ENCODE data around the gene BRD1.

The BRD1 gene

GRCh38 chr22:49800408-49801238 lies 27.1 kb downstream of the BRD1 start:
- no peak for DNase-seq

- no peak for DNase-seq
Observed at GRCh38 chr22:49799431-49800075, 28.1 kb downstream of the BRD1 start.

GRCh38 chr22:49798486-49799151 lies 29.1 kb downstream of the BRD1 start:
- DNase-seq, result no peak

GRCh38 chr22:49797706-49798105 lies 30.0 kb downstream of the BRD1 start:
- DNase-seq, result no peak

- no peak for DNase-seq
Observed at GRCh38 chr22:49796596-49797270, 30.9 kb downstream of the BRD1 start.

- no peak for DNase-seq
Observed at GRCh38 chr22:49795521-49795920, 32.2 kb downstream of the BRD1 start.

GRCh38 chr22:49793871-49794270 lies 33.8 kb downstream of the BRD1 start:
- no peak for DNase-seq

GRCh38 chr22:49793296-49793695 lies 34.4 kb downstream of the BRD1 start:
- DNase-seq, result no peak

- DNase-seq, result no peak
Observed at GRCh38 chr22:49792107-49792506, 35.6 kb downstream of the BRD1 start.

GRCh38 chr22:49791682-49792081 lies 36.0 kb downstream of the BRD1 start:
- no peak for DNase-seq

GRCh38 chr22:49790912-49791311 lies 36.8 kb downstream of the BRD1 start:
- DNase-seq, result no peak

GRCh38 chr22:49789289-49790141 lies 38.2 kb downstream of the BRD1 start:
- no peak for DNase-seq

GRCh38 chr22:49788504-49788903 lies 39.2 kb downstream of the BRD1 start:
- no peak for DNase-seq

- DNase-seq, result no peak
Observed at GRCh38 chr22:49787861-49788260, 39.8 kb downstream of the BRD1 start.

GRCh38 chr22:49786976-49787706 lies 40.5 kb downstream of the BRD1 start:
- DNase-seq, result no peak

- DNase-seq, result no peak
Observed at GRCh38 chr22:49785841-49786471, 41.7 kb downstream of the BRD1 start.

GRCh38 chr22:49785046-49785521 lies 42.6 kb downstream of the BRD1 start:
- DNase-seq, result no peak

GRCh38 chr22:49784630-49784971 lies 43.1 kb downstream of the BRD1 start:
- no peak for DNase-seq

GRCh38 chr22:49783926-49784629 lies 43.6 kb downstream of the BRD1 start:
- no peak for DNase-seq

- no peak for DNase-seq
Observed at GRCh38 chr22:49783036-49783746, 44.5 kb downstream of the BRD1 start.

Measured in NCI-H2171 (cell line).